D721Med (cell line): ENCODE data around the gene FOXL3.

Source experiments
- DNase-seq: peaks from one replicate; pipeline ENCODE4 v3.0.0; 2011; ENCODE audit warnings: low spot score; ENCODE audit not compliant: insufficient read length
- FAIRE-seq: peaks from 2 replicates; lab custom pipeline; 2011; peaks lifted over from hg19 to GRCh38; lab: Jason Lieb, UNC
- TF ChIP-seq, protein P1 (sequence below): IDR thresholded peaks from 2 replicates; pipeline ENCODE4 v1.5.1; 2012; ENCODE audit warnings: mild to moderate bottlenecking, control low read depth; ENCODE audit not compliant: insufficient read depth; ENCODE audit errors: missing control alignments

Gene FOXL3

DNA sequence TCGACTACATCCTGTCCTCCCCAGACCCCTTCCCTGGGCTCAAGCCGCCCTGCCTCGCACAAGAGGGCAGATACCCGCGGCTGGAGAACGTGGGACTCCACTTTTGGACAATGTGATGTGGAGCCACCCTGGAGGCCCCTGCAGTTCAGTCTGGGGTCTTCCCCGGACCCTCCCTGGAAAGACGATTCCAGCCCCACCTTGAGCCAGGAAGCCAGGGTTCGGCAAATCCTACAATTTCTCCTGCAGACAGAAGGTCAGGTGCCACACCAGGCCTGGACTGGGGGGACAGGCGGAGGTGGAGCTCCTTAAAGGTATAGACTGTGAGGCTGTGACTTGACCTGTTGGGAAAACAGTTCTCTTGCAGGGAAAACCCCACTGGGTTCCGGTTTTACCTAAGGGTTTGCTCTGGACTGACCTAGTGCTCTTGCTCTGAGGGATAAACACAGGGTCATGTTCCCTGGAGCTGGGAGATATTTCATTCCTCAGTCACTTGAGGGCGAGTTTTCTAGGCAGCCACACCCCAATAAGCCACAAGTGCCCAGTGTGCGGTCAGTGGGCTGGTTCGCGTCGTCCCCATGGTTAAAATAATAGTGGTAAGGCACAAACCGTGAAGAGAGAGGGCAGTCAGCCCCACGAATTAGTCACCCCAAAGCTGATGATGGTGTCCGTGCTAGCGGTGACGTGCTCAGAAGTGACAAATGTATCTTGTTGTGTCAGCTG lies 1.6 kb downstream of the FOXL3 start:
- DNase-seq (no peak), FAIRE-seq (no peak)
- TF ChIP-seq, protein P1, sequence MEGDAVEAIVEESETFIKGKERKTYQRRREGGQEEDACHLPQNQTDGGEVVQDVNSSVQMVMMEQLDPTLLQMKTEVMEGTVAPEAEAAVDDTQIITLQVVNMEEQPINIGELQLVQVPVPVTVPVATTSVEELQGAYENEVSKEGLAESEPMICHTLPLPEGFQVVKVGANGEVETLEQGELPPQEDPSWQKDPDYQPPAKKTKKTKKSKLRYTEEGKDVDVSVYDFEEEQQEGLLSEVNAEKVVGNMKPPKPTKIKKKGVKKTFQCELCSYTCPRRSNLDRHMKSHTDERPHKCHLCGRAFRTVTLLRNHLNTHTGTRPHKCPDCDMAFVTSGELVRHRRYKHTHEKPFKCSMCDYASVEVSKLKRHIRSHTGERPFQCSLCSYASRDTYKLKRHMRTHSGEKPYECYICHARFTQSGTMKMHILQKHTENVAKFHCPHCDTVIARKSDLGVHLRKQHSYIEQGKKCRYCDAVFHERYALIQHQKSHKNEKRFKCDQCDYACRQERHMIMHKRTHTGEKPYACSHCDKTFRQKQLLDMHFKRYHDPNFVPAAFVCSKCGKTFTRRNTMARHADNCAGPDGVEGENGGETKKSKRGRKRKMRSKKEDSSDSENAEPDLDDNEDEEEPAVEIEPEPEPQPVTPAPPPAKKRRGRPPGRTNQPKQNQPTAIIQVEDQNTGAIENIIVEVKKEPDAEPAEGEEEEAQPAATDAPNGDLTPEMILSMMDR: no peak

DNA sequence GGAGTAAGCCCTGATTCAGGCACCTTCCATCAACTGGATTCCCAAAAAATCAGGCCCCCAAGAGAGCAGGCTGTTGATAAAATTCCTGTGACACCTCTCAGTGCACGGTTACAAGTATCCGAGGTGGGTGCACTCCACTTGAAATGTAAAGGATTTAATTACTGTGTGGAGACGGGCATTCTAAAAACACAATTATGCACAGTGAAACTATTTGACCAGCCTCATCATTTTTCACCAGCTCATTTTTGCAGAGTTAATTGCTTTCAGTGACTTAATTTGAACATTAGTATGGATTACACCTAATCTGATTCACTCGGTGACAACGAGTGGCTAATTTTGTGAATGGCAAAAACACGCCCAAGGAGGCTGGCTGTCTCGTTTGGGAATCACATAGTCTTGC lies 2.3 kb downstream of the FOXL3 start:
- DNase-seq: no peak
- no peak for FAIRE-seq

DNA sequence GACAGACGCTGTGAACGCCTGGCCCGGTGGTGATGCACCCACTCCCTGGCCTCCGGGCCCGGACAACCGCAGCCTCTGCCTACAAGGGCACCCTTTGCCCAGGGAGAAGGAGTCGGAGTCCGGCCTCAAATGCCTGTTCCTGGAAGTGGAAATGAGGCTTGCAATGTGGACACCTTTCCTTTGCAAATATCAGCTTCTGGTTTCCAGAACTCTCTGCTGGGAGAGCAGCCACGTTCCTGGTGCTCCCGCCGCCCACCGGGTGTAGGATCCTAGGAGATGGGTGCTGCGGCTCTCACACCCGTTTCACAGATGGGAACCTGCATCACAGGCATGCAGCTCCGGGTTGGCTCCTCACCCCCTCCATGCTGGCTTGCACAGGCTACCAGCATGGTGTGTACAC lies 2.9 kb downstream of the FOXL3 start:
- TF ChIP-seq, protein P1: no peak
- FAIRE-seq: no peak
- no peak for DNase-seq

More for the DNA sequence above, 2.3 kb downstream of the FOXL3 start:
- TF ChIP-seq, protein P1: no peak

DNA sequence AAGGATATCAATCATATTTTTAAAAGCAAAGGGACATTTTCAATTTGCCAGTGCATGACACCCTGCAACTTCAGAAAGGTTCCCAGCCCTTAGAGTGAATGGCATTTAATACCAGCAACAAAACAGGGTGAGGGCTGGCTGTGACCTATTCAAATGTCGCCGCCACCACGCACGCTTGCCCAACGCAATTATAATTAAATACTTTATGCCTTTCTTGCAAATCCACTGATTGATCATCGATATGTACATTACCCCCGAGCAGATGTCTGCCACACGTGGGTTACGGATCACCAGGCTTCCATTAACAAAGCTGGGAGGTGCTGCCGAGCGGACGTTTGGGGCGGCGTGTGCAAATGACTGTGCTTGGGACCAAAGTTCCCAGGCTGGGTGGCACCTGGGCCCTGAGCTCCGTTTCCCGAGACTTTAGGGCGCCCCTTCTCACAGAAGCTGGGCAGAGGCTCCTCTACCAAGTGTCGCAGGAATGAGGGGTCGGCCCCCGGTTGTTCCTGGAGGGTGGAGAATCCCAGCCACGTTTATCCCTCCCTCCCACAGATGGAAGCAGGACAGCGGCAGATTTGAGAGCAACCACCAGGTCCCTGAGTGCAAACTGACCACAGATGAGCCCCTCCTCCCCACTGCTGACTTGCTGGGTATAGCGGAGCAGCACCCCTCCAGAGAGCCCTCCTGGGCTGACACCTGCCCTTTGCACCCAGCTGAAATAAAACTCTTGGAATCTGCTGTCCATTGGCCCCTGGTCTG lies 3.9 kb downstream of the FOXL3 start:
- DNase-seq (no peak), FAIRE-seq (no peak)
- TF ChIP-seq, protein P1: no peak

DNA sequence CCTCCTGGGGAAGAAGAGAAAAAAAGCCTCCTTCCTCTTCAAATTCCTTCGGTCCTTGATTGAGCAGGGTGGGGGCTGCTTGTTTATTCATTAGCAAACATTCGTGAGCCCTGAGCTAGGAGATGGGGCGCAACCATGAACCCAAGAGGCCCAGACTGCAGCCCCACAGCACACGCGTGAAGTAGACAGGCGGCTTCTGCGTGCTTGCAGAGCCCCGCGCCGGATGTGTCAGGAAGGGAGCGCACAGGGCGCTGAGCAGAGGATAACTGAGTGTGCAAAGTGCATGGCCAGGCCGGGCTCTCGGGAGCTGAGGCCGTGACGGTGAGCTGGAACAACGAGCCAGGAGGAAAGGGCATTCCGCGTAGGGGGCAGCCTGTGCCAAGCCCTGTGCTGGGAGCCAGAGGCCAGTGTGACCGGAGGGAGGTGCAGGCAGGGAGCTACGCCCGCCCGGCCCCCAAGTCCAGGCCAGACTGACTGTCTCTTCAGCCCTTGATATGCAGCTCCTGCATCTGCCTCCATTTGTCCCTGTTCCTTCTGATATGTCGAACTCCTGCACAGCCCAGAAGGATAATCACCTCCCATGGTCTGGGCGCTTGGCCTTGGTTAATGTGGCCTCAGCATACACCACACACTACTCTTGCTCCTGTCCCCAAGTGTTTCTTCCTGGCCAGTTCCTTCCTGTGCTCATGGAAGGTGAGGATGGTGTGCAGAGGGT lies 4.6 kb downstream of the FOXL3 start:
- TF ChIP-seq, protein P1: no peak
- FAIRE-seq (no peak), DNase-seq (no peak)

DNA sequence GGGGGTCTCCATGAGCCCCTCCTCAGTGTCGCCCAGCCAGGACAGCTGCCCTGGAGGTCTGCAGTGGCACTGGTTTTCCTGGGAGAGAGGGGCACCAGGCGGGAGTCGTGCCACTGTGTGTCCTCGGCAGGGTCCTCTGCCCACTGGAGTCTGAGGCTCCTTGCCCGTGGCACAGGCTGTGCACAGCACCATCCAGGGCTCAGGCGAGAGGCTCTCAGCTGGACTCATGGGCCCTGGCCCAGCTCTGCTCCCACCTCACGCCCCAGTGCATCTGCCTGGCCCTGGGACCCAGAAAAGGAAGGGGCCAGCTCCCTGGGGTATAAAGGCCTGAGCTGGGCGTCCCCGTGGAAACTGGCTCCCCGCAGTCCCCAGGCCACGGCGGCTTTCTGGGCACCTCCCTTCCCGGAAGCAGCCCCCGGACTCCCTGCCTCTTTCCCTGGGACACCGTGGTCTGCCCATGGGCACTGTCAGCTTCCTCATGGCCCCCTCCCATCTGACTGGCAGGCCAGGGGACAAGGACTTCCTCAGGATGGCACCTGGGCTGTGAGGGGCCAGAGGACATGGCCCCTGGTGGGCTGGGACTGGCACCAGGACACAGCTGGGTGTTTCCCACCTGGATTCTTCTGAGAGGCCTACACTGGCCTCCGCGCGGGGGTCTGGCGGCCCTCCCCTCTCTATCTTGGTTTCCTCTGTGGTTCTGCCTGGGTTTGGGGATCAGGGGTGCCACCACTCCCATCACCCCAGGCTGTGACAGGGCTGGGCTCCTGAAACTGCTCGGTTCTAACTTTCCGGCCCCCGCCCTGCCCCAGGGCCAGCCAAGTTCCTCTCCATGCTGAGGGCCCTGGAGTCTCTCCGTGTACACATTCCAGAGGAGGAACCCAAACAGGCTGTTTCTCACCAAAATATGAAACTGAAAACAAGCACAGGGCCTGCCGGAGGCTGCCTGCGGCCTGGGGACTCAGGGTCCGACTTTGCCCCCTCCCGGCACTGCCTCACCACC lies 5.5 kb downstream of the FOXL3 start:
- TF ChIP-seq, protein P1: no peak

More for the DNA sequence above, 5.5 kb downstream of the FOXL3 start:
- FAIRE-seq: no peak
- DNase-seq: no peak
